Caco-2 (cell line): ENCODE results near the gene GRK6. TPM values are rescaled to one million over a fixed set of nuclear protein-coding genes. Genes with fewer than 3 reads are reported as not detected.

Source experiments
- BruUV-seq: library from RNA; stranded (reverse); fragments of 400-500 nt; replicated peaks from 2 replicates; lab custom pipeline; 2021; lab: Mats Ljungman, UMichigan
- CTCF ChIA-PET: fragments of 300-600 bp; sonication (Branson Sonifier 250); formaldehyde crosslinking; loops from one replicate; lab custom pipeline; 2022; ENCODE audit warnings: antibody characterized with exemption; lab: Charles Lee
- POLR2A ChIA-PET: fragments of 300-600 bp; sonication (Branson Sonifier 250); formaldehyde crosslinking; loops from one replicate; lab custom pipeline; 2022; ENCODE audit warnings: antibody characterized with exemption; lab: Charles Lee
- DNase-seq, 2 experiments: peaks; one replicate each; pipeline versions ENCODE4 v3.0.0 to v3.0.0-alpha.2; 2020 to 2022
- H3K27me3 ChIP-seq: replicated peaks from 2 replicates; pipeline ENCODE4 v1.6.0; 2011; ENCODE audit warnings: low read length; ENCODE audit not compliant: control insufficient read depth, insufficient read depth
- H3K36me3 ChIP-seq: 2 replicates; pipeline ENCODE4 v1.5.1; 2011; ENCODE audit warnings: low read length; ENCODE audit not compliant: control insufficient read depth, insufficient read depth
- H3K4me1 ChIP-seq: fragments of 250-450 bp; sonication (Bioruptor Pico); 2 replicates; pipeline ENCODE4 v1.5.1; 2020; ENCODE audit warnings: mild to moderate bottlenecking
- H3K4me3 ChIP-seq: 2 replicates; pipeline ENCODE4 v1.5.1; 2011; ENCODE audit warnings: low read depth, mild to moderate bottlenecking, control low read depth, low read length
- H3K9me3 ChIP-seq: fragments of 250-450 bp; sonication (Bioruptor Pico); 2 replicates; pipeline ENCODE4 v1.5.1; 2020; ENCODE audit warnings: mild to moderate bottlenecking, moderate library complexity
- H3K27ac Mint-ChIP-seq: one replicate; pipeline ENCODE4 v1.8.0; 2022; ENCODE audit warnings: mixed read lengths; ENCODE audit not compliant: unreplicated experiment
- H3K27me3 Mint-ChIP-seq: one replicate; pipeline ENCODE4 v1.8.0; 2022; ENCODE audit warnings: mixed read lengths; ENCODE audit not compliant: insufficient read depth, unreplicated experiment
- H3K36me3 Mint-ChIP-seq: one replicate; pipeline ENCODE4 v1.8.0; 2022; ENCODE audit warnings: mild to moderate bottlenecking, mixed read lengths; ENCODE audit not compliant: insufficient read depth, unreplicated experiment
- H3K4me1 Mint-ChIP-seq: one replicate; pipeline ENCODE4 v1.8.0; 2022; ENCODE audit warnings: low read depth, mixed read lengths; ENCODE audit not compliant: unreplicated experiment
- H3K4me3 Mint-ChIP-seq: one replicate; pipeline ENCODE4 v1.8.0; 2022; ENCODE audit warnings: mild to moderate bottlenecking, moderate library complexity, mixed read lengths; ENCODE audit not compliant: unreplicated experiment
- H3K9me3 Mint-ChIP-seq: one replicate; pipeline ENCODE4 v1.8.0; 2022; ENCODE audit warnings: mixed read lengths; ENCODE audit not compliant: unreplicated experiment
- intact Hi-C: fragments of 100-400 bp; cut with micrococcal nuclease; formaldehyde crosslinking; loops from one replicate; pipeline ENCODE4 v1.10.0; 2022; ENCODE audit not compliant: unreplicated experiment
- total RNA-seq: library from RNA; stranded (reverse); gene quantifications from 2 replicates; pipeline ENCODE4 v1.2.3, GENCODE V29; 2022
- TF ChIP-seq, protein P1 (sequence below), 2 experiments: fragments of 200-600 bp in 1 of 2; IDR thresholded peaks; 1 replicate in 1 of 2; 2 replicates in 1 of 2; pipeline versions ENCODE4 v1.5.1 to v1.8.0; 2011 to 2022; ENCODE audit warnings: antibody characterized with exemption in 1 of 2, control low read depth in 1 of 2, inconsistent platforms in 1 of 2, low read depth in 1 of 2, low read length in 1 of 2, mild to moderate bottlenecking in 1 of 2, moderate library complexity in 1 of 2; ENCODE audit not compliant: insufficient read depth in 1 of 2, severe bottlenecking in 1 of 2, unreplicated experiment in 1 of 2

Gene GRK6
- total RNA-seq, 1 experiment from 2014 or later: 71.9 TPM

DNA sequence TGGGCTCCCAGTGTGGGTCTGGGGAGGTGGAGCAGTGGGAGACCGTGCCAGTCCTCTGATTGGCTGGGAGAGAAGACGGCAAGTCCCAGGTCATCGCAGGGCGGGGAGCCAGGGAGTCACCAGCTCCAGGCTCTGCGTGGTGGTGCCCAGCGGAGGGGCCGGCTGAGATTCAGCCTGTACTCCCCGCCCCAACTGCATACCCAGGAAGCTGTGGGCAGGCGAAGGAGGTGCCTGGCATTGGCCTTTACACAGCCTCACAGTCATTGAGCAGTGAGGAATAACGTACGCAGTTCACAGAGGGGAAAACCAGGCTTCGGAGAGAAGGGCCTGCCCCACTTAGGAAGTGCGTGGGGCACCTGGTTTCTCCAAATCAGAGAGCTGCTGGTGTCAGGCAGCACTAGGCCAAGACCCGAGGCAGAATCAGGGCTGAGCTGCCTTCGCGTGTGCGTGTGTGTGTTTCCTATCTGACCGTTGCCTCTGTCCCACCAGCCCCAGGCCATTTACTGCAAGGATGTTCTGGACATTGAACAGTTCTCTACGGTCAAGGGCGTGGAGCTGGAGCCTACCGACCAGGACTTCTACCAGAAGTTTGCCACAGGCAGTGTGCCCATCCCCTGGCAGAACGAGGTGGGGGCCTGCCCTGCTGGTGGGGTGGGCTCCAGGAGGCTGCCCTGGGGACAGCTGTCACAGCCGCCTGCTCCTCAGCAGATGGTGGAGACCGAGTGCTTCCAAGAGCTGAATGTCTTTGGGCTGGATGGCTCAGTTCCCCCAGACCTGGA lies 13.9 kb downstream of the GRK6 start:
- CTCF ChIA-PET: no interaction called here
- intact Hi-C loops: no loop called here

DNA sequence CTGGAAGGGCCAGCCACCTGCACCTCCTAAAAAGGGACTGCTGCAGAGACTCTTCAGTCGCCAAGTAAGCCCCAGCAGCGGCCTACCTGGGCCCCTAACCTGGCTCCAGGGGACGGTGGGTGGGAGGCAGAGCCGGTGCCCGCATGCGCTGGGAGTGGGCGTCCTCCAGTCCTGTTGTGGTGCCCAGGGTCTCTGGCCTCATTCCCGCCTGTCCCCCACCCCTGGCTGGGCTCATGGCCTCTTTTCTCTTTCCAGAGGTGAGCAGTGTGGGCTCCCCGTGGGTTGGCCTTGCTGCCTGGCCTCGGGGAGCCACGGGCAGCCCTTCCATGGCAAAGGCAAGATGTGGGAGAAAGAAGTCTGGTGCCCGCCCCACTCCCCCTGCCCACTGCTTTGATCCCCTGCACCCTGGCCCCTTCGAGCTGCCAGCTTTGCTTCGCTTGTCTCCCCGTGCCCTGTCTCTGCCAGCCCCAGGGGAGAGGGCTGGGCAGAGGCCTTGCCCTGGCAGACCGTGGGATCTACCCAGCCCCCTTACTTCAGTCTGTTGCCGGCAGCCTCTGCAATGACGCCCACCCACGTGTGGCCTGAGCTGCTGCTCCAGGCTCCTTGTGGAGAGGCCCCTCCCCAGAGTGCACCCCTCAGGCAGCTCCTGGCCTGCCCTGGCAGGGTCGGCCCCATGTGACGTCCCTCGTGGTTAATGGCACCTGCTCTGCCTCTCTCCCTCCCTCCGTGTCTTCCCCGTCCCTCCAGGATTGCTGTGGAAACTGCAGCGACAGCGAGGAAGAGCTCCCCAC lies 14.7 kb downstream of the GRK6 start:
- Mint-ChIP-seq H3K27ac (no peak overlapping the region), H3K36me3 (peaks cover 66% of the 10 kb centered on the region), H3K27me3 (peaks cover 6% of the 10 kb centered on the region), H3K9me3 (no peaks in the 10 kb centered on the region), H3K4me1 (peaks cover 8% of the 10 kb centered on the region), H3K4me3 (no peak overlapping the region)
- Histone ChIP-seq H3K4me3 (no peak overlapping the region), H3K27me3 (no peaks in the 10 kb centered on the region), H3K4me1 (peaks cover 6% of the 10 kb centered on the region; the same call in 1 of the 2 replicates), H3K9me3 (no peaks in the 10 kb centered on the region), H3K36me3 (peaks cover 2% of the 10 kb centered on the region)
- intact Hi-C loops: no loop called here
- DNase-seq: no peak
- POLR2A ChIA-PET: interaction anchor here (0.6 kb wide), 1 partner anchor 16 kb away, joined by 3 read pairs; no protein-coding TSS in a partner anchor
- TF ChIP-seq, protein P1, sequence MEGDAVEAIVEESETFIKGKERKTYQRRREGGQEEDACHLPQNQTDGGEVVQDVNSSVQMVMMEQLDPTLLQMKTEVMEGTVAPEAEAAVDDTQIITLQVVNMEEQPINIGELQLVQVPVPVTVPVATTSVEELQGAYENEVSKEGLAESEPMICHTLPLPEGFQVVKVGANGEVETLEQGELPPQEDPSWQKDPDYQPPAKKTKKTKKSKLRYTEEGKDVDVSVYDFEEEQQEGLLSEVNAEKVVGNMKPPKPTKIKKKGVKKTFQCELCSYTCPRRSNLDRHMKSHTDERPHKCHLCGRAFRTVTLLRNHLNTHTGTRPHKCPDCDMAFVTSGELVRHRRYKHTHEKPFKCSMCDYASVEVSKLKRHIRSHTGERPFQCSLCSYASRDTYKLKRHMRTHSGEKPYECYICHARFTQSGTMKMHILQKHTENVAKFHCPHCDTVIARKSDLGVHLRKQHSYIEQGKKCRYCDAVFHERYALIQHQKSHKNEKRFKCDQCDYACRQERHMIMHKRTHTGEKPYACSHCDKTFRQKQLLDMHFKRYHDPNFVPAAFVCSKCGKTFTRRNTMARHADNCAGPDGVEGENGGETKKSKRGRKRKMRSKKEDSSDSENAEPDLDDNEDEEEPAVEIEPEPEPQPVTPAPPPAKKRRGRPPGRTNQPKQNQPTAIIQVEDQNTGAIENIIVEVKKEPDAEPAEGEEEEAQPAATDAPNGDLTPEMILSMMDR (IDR thresholded peaks at IDR 0.05; ENCODE audit: insufficient read depth in 1 of 2, low read depth in 1 of 2, low read length in 1 of 2, severe bottlenecking in 1 of 2, unreplicated experiment in 1 of 2): no peak
- CTCF ChIA-PET: interaction anchor here (1.1 kb wide), 1 partner anchor 36 kb away, joined by 3 read pairs; no protein-coding TSS in a partner anchor
- BruUV-seq: no TSS peak

More for the DNA sequence above, 13.9 kb downstream of the GRK6 start:
- Mint-ChIP-seq H3K27me3 (no peaks in the 10 kb centered on the region), H3K4me1 (peaks cover 8% of the 10 kb centered on the region), H3K36me3 (peaks cover 66% of the 10 kb centered on the region), H3K27ac (no peak overlapping the region), H3K4me3 (no peak overlapping the region), H3K9me3 (no peaks in the 10 kb centered on the region)
- H3K27me3 ChIP-seq: no peaks in the 10 kb centered on the region
- DNase-seq: no peak
- H3K4me3 ChIP-seq: no peak overlapping the region
- BruUV-seq: no TSS peak
- peaks cover 2% of the 10 kb centered on the region for H3K36me3 ChIP-seq
- 0 out of 2 replicates have a peak, but pooled peaks cover 3% of the 10 kb centered on the region for H3K4me1 ChIP-seq
- no peaks in the 10 kb centered on the region for H3K9me3 ChIP-seq
- TF ChIP-seq, protein P1 (IDR thresholded peaks at IDR 0.05; ENCODE audit: insufficient read depth in 1 of 2, low read depth in 1 of 2, low read length in 1 of 2, severe bottlenecking in 1 of 2, unreplicated experiment in 1 of 2): no peak
- POLR2A ChIA-PET: no interaction called here
